MM.1S (cell line): Measurements from ENCODE around the gene PRSS3.

ENCODE experiments used
- EZH2 ChIP-seq: fragments of 300-600 bp; sonication (generic); optimal IDR thresholded peaks from 2 replicates; pipeline ENCODE3; 2017; ENCODE audit warnings: low read depth, mild to moderate bottlenecking, antibody characterized with exemption, low read length, mixed read lengths
- TF ChIP-seq, protein P1 (sequence below): fragments of 300-600 bp; sonication (generic); IDR thresholded peaks from 2 replicates; pipeline ENCODE4 v1.5.1; 2016; ENCODE audit warnings: antibody characterized with exemption, low read length, mixed read lengths

DNA sequence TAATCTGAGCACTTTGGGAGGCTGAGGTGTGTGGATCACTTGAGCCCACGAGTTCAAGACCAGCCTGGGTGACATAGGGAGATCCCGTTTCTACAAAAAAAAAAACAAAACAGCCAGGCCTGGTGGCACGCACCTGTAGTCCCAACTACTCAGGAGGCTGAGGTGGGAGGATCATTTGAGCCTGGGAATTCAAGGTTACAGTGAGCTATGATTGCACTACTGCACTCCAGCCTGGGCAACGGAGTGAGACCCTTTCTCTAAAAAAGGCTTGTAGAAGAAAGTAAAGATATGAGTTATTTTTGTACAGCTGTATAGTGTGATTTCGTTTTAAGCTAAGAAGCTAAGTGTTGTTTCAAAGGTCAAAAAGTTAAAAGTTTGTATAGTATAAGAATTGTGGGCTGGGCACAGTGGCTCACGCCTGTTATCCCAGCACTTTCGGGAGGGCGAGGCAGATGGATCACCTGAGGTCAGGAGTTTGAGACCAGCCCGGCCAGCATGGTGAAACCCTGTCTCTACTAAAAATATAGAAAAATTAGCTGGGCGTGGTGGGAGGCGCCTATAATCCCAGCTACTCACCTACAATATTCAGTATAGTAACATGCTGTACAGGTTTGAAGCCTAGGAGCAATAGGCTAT is 40.4 kb downstream of the PRSS3 start:
- TF ChIP-seq, protein P1, sequence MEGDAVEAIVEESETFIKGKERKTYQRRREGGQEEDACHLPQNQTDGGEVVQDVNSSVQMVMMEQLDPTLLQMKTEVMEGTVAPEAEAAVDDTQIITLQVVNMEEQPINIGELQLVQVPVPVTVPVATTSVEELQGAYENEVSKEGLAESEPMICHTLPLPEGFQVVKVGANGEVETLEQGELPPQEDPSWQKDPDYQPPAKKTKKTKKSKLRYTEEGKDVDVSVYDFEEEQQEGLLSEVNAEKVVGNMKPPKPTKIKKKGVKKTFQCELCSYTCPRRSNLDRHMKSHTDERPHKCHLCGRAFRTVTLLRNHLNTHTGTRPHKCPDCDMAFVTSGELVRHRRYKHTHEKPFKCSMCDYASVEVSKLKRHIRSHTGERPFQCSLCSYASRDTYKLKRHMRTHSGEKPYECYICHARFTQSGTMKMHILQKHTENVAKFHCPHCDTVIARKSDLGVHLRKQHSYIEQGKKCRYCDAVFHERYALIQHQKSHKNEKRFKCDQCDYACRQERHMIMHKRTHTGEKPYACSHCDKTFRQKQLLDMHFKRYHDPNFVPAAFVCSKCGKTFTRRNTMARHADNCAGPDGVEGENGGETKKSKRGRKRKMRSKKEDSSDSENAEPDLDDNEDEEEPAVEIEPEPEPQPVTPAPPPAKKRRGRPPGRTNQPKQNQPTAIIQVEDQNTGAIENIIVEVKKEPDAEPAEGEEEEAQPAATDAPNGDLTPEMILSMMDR: no peak
- TF ChIP-seq EZH2: no peak
